CD14-positive monocyte (primary cell): ENCODE data around the gene GCK. TPM values are rescaled to one million over a fixed set of nuclear protein-coding genes. Genes with fewer than 3 reads are reported as not detected.

Source experiments
- DNase-seq, 3 donors: peaks; one replicate each; pipeline ENCODE4 v3.0.0-alpha.2; 2011 to 2022
- H2AFZ ChIP-seq: 2 replicates; pipeline ENCODE4 v1.6.0; 2012; ENCODE audit warnings: mild to moderate bottlenecking, low read depth, low read length, inconsistent platforms; ENCODE audit not compliant: insufficient read depth, poor library complexity, severe bottlenecking
- H3K27ac ChIP-seq, 2 donors: 1 replicate in 1 of 2; 2 replicates in 1 of 2; pipeline ENCODE4 v1.5.1; 2012 to 2013; ENCODE audit warnings: low read length in 2 of 2, control low read depth in 1 of 2, inconsistent platforms in 1 of 2, low read depth in 1 of 2, mild to moderate bottlenecking in 1 of 2
- H3K27me3 ChIP-seq, 2 donors: one replicate each; pipeline versions ENCODE4 v1.6.0 to v1.6.1; 2011 to 2013; ENCODE audit warnings: low read length in 2 of 2; ENCODE audit not compliant: control insufficient read depth in 2 of 2, insufficient read depth in 2 of 2
- H3K36me3 ChIP-seq, 2 donors: replicated peaks in 1 of 2; 1 replicate in 1 of 2; 2 replicates in 1 of 2; pipeline versions ENCODE4 v1.5.1 to v1.6.1; 2012 to 2013; ENCODE audit warnings: low read length in 2 of 2, control low read depth in 1 of 2, inconsistent platforms in 1 of 2, mild to moderate bottlenecking in 1 of 2; ENCODE audit not compliant: insufficient read depth in 2 of 2, control insufficient read depth in 1 of 2
- H3K4me1 ChIP-seq, 2 donors: 1 replicate in 1 of 2; 2 replicates in 1 of 2; pipeline versions ENCODE4 v1.5.1 to v1.6.1; 2012 to 2013; ENCODE audit warnings: low read length in 2 of 2, control low read depth in 1 of 2, inconsistent platforms in 1 of 2, mild to moderate bottlenecking in 1 of 2, moderate library complexity in 1 of 2; ENCODE audit not compliant: insufficient read depth in 2 of 2, control insufficient read depth in 1 of 2
- H3K4me2 ChIP-seq: replicated peaks from 2 replicates; pipeline ENCODE3; 2012; ENCODE audit warnings: low read length, moderate library complexity, mild to moderate bottlenecking; ENCODE audit not compliant: poor library complexity, severe bottlenecking; ENCODE audit errors: extremely low read depth
- H3K4me3 ChIP-seq, 3 experiments: fragments of 200-600 bp in 1 of 3; sonication (generic) in 1 of 3; replicated peaks in 1 of 3; 1 replicate in 2 of 3; 2 replicates in 1 of 3; pipeline ENCODE4 v1.5.1; 2011 to 2013; ENCODE audit warnings: low read length in 3 of 3, mild to moderate bottlenecking in 3 of 3, control low read depth in 2 of 3, low read depth in 2 of 3, inconsistent platforms in 1 of 3, moderate library complexity in 1 of 3
- H3K79me2 ChIP-seq: 2 replicates; pipeline ENCODE4 v1.6.0; 2012; ENCODE audit warnings: mild to moderate bottlenecking, control low read depth, inconsistent platforms, low read length, moderate library complexity; ENCODE audit not compliant: insufficient read depth
- H3K9ac ChIP-seq: 2 replicates; pipeline ENCODE4 v1.6.0; 2017; ENCODE audit warnings: low read length, mild to moderate bottlenecking; ENCODE audit not compliant: insufficient read depth, poor library complexity, severe bottlenecking
- H3K9me3 ChIP-seq, 2 donors: replicated peaks in 1 of 2; 1 replicate in 1 of 2; 2 replicates in 1 of 2; pipeline versions ENCODE4 v1.5.1 to v1.6.1; 2012 to 2013; ENCODE audit warnings: low read length in 2 of 2, control low read depth in 1 of 2; ENCODE audit not compliant: control insufficient read depth in 1 of 2, insufficient read depth in 1 of 2
- H4K20me1 ChIP-seq: 2 replicates; pipeline ENCODE4 v1.6.0; 2012; ENCODE audit warnings: mild to moderate bottlenecking, low read length, control low read depth, moderate library complexity; ENCODE audit not compliant: insufficient read depth
- H3K27ac Mint-ChIP-seq, 7 donors: one replicate each; pipeline ENCODE4 v1.8.0; 2020; ENCODE audit warnings: mild to moderate bottlenecking in 7 of 7, mixed read lengths in 7 of 7, moderate library complexity in 6 of 7, inconsistent platforms in 2 of 7
- H3K27me3 Mint-ChIP-seq, 3 donors: one replicate each; pipeline ENCODE4 v1.8.0; 2021 to 2022; ENCODE audit warnings: low read depth in 3 of 3, mild to moderate bottlenecking in 3 of 3, mixed read lengths in 3 of 3, moderate library complexity in 3 of 3, inconsistent platforms in 1 of 3
- H3K36me3 Mint-ChIP-seq, 2 donors: one replicate each; pipeline ENCODE4 v1.8.0; 2020; ENCODE audit warnings: mixed read lengths in 2 of 2, inconsistent platforms in 1 of 2, mild to moderate bottlenecking in 1 of 2
- H3K4me1 Mint-ChIP-seq: one replicate; pipeline ENCODE4 v1.8.0; 2020; ENCODE audit warnings: mild to moderate bottlenecking, mixed read lengths
- H3K4me3 Mint-ChIP-seq, 2 donors: one replicate each; pipeline ENCODE4 v1.8.0; 2020; ENCODE audit warnings: mild to moderate bottlenecking in 2 of 2, mixed read lengths in 2 of 2, moderate library complexity in 1 of 2
- H3K9me3 Mint-ChIP-seq, 7 donors: one replicate each; pipeline ENCODE4 v1.8.0; 2020 to 2022; ENCODE audit warnings: mixed read lengths in 7 of 7, mild to moderate bottlenecking in 6 of 7, moderate library complexity in 6 of 7, inconsistent platforms in 2 of 7
- WGBS: methylation state at CpG from one replicate; pipeline ENCODE4 v1.1.5; 2013; ENCODE audit warnings: missing lambda C conversion rate; ENCODE audit not compliant: insufficient coverage; 5-methylcytosine and 5-hydroxymethylcytosine counted together
- intact Hi-C, 2 donors: fragments of 100-400 bp; cut with micrococcal nuclease; formaldehyde crosslinking; loops; one replicate each; pipeline versions ENCODE4 v1.15.0 to v1.15.1; 2023
- polyA minus RNA-seq: library from RNA; depleted of rRNA, polyadenylated mRNA; stranded (reverse); fragments of >200 nt; gene quantifications from 2 replicates; pipeline ENCODE4 v1.2.3, GENCODE V29; 2012
- polyA plus RNA-seq, 3 donors: library from polyadenylated mRNA; depleted of rRNA in 1 of 3; unstranded in 2 of 3; stranded (reverse) in 1 of 3; fragments of 300-500 nt in 2 of 3; fragments of >200 nt in 1 of 3; fragmentation: Illumina TruSeq in 2 of 3; gene quantifications; 1 replicate in 2 of 3; 2 replicates in 1 of 3; pipeline ENCODE4 v1.2.3, GENCODE V29; 2012 to 2021
- total RNA-seq, 12 experiments: library from RNA in 1 of 12; stranded (reverse) in 1 of 12; fragments of 120-200 nt in 1 of 12; gene quantifications; one replicate each; pipeline ENCODE4 v1.2.4 and lab custom pipeline; 2013 to 2026; ENCODE audit warnings: mixed read lengths in 6 of 12, inconsistent platforms in 1 of 12
- TF ChIP-seq, protein P1 (sequence below): fragments of 200-600 bp; IDR thresholded peaks from one replicate; pipeline ENCODE4 v1.8.0; 2022; ENCODE audit warnings: antibody characterized with exemption, mild to moderate bottlenecking

GCK gene
- not detected for total RNA-seq (2013)
- polyA plus RNA-seq (not detected), polyA minus RNA-seq (0.14 TPM in 1 of 2 replicates, not detected in the other), total RNA-seq (lab: John Stamatoyannopoulos, UW) (0 to 1.3 (median 0.03) reads per million in 11 experiments)

- peak within 1 kb of the TSS; percentile 12 for H3K9ac ChIP-seq
- DNase-seq: no peak
- Mint-ChIP-seq H3K27ac (no peak within 1 kb of the TSS), H3K27me3 (peaks cover 7 to 14% (median 10%) of the 10 kb centered on the region in 3 donors), H3K4me3 (no peak within 1 kb of the TSS), H3K4me1 (no peaks in the 10 kb centered on the region), H3K36me3 (no peaks in the 10 kb centered on the region), H3K9me3 (peaks cover 0 to 8% (median 6%) of the 10 kb centered on the region in 7 donors)
- 94% methylated on average over 6 of the region's 11 CpGs for WGBS
- no peaks in the 10 kb centered on the region for H4K20me1 ChIP-seq
- no peak within 1 kb of the TSS for H2AFZ ChIP-seq
- no peaks in the 10 kb centered on the region for H3K27me3 ChIP-seq
- intact Hi-C loops: no loop called here
- H3K36me3 ChIP-seq: no peaks in the 10 kb centered on the region
- no peak within 1 kb of the TSS for H3K4me2 ChIP-seq
- H3K79me2 ChIP-seq: no peaks in the 10 kb centered on the region
- no peak within 1 kb of the TSS for H3K4me3 ChIP-seq
- TF ChIP-seq, protein P1, sequence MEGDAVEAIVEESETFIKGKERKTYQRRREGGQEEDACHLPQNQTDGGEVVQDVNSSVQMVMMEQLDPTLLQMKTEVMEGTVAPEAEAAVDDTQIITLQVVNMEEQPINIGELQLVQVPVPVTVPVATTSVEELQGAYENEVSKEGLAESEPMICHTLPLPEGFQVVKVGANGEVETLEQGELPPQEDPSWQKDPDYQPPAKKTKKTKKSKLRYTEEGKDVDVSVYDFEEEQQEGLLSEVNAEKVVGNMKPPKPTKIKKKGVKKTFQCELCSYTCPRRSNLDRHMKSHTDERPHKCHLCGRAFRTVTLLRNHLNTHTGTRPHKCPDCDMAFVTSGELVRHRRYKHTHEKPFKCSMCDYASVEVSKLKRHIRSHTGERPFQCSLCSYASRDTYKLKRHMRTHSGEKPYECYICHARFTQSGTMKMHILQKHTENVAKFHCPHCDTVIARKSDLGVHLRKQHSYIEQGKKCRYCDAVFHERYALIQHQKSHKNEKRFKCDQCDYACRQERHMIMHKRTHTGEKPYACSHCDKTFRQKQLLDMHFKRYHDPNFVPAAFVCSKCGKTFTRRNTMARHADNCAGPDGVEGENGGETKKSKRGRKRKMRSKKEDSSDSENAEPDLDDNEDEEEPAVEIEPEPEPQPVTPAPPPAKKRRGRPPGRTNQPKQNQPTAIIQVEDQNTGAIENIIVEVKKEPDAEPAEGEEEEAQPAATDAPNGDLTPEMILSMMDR: no peak
- H3K27ac ChIP-seq: no peak within 1 kb of the TSS
- H3K4me1 ChIP-seq: no peaks in the 10 kb centered on the region
- peaks cover 0 to 2% of the 10 kb centered on the region in 2 donors for H3K9me3 ChIP-seq
Observed at GRCh38 chr7:44189286-44189992, at the start of gene GCK. TSS of gene GCK (minus strand) at chr7:44189439. CDS start at chr7:44188953, 486 bp downstream.

DNA sequence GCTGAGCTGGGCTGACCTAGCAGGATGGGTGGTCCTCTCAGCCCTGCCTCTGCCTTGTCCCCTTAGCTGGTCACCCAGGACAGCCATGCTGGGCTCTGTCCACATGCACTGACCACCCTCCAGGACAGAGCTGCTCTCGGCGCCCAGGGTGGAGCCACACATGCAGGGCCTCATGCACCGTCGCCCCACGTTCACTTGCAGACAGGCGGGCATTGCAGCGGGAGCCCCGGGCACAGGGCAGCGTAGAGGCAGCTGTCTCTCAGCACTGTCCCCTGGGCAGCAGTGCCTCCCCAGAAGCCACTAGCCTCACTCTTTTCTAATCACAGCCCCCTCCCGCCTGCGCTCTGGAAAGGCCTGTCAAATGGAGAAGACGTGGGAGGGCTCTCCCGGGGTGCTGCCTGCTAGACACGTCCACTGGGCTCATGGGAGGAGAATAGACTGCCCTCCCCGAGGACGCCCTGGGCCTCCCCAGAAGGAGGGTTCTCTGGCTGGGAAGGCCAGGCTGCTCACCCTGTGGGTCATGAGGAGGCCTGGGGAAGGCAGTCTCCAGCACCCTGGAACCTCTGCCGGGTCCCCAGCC is 49.0 kb upstream of the GCK start:
- Mint-ChIP-seq H3K36me3 (no peaks in the 10 kb centered on the region), H3K4me3 (no peak overlapping the region), H3K27ac (no peak overlapping the region), H3K9me3 (no peaks in the 10 kb centered on the region), H3K4me1 (peaks cover 5% of the 10 kb centered on the region), H3K27me3 (peaks cover 0 to 3% (median 3%) of the 10 kb centered on the region in 3 donors)
- H3K4me3 ChIP-seq: no peak overlapping the region
- 95% methylated on average over 15 of the region's 17 CpGs for WGBS
- H2AFZ ChIP-seq: no peak overlapping the region
- no peaks in the 10 kb centered on the region for H3K79me2 ChIP-seq
- no peak overlapping the region for H3K27ac ChIP-seq
- H3K4me1 ChIP-seq: peaks cover 0 to 3% of the 10 kb centered on the region in 2 donors
- DNase-seq: no peak
- no peaks in the 10 kb centered on the region for H3K27me3 ChIP-seq
- no peaks in the 10 kb centered on the region for H4K20me1 ChIP-seq
- intact Hi-C loops: loop anchor here in 1 of 2 donors (5.0 kb wide), 1 partner anchor 239 kb away; no protein-coding TSS in a partner anchor
- H3K9ac ChIP-seq: no peak overlapping the region
- no peaks in the 10 kb centered on the region for H3K36me3 ChIP-seq
- H3K9me3 ChIP-seq: no peaks in the 10 kb centered on the region
- TF ChIP-seq, protein P1: no peak
- H3K4me2 ChIP-seq: no peak overlapping the region
